SK-N-SH (cell line): ENCODE results near the gene OR5K1. TPM values are rescaled to one million over a fixed set of nuclear protein-coding genes. Genes with fewer than 3 reads are reported as not detected.

Experiments used
- CTCF ChIA-PET: fragments of 300-600, 350-600 bp; formaldehyde crosslinking; extraction: SDS; loops from one replicate; lab custom pipeline; 2021; lab: Yijun Ruan, JAX
- POLR2A ChIA-PET: fragments of 350-600 bp; sonication (Branson Sonifier 250); formaldehyde crosslinking; extraction: SDS; loops from one replicate; lab custom pipeline; 2020; ENCODE audit warnings: antibody characterized with exemption, inconsistent platforms; lab: Yijun Ruan, JAX
- DNase-seq: peaks from one replicate; pipeline ENCODE4 v3.0.0; 2012
- H2AFZ ChIP-seq: fragments of 200-600 bp; sonication (generic); 2 replicates; pipeline ENCODE4 v1.8.1; 2016; ENCODE audit warnings: antibody characterized with exemption, mild to moderate bottlenecking, low read depth
- H3F3A ChIP-seq: fragments of 200-600 bp; sonication (generic); replicated peaks from 2 replicates; pipeline ENCODE3; 2016; ENCODE audit warnings: antibody characterized with exemption, mild to moderate bottlenecking; ENCODE audit not compliant: insufficient read depth
- H3K27ac ChIP-seq, 2 experiments: fragments of 200-500 bp in 1 of 2; fragments of 200-600 bp in 1 of 2; sonication (Bioruptor generic) in 1 of 2; sonication (generic), shearing (Covaris generic) in 1 of 2; 2 replicates each; pipeline versions ENCODE4 v1.5.1 to v1.6.1; 2014 to 2016; ENCODE audit warnings: low read depth in 2 of 2, inconsistent platforms in 1 of 2, low read length in 1 of 2, mild to moderate bottlenecking in 1 of 2, mixed read lengths in 1 of 2
- H3K27me3 ChIP-seq: fragments of 200-600 bp; sonication (generic), shearing (Covaris generic); 2 replicates; pipeline ENCODE4 v1.6.1; 2016; ENCODE audit warnings: mixed run types; ENCODE audit not compliant: insufficient read depth
- H3K36me3 ChIP-seq, 2 experiments: fragments of 200-500 bp in 1 of 2; fragments of 200-600 bp in 1 of 2; sonication (Bioruptor generic) in 1 of 2; sonication (generic) in 1 of 2; replicated peaks in 1 of 2; 2 replicates each; pipeline versions ENCODE3 to v1.5.1; 2014 to 2016; ENCODE audit warnings: low read length in 1 of 2, mild to moderate bottlenecking in 1 of 2; ENCODE audit not compliant: insufficient read depth in 2 of 2, control insufficient read depth in 1 of 2
- H3K4me1 ChIP-seq, 2 experiments: fragments of 200-500 bp in 1 of 2; fragments of 200-600 bp in 1 of 2; sonication (Bioruptor generic) in 1 of 2; sonication (generic), shearing (Covaris generic) in 1 of 2; 2 replicates each; pipeline versions ENCODE4 v1.5.1 to v1.6.1; 2014 to 2016; ENCODE audit warnings: low read depth in 1 of 2, low read length in 1 of 2, mixed run types in 1 of 2; ENCODE audit not compliant: insufficient read depth in 2 of 2, control insufficient read depth in 1 of 2
- H3K4me2 ChIP-seq: fragments of 200-600 bp; sonication (generic), shearing (Covaris generic); 2 replicates; pipeline ENCODE4 v1.6.1; 2017; ENCODE audit warnings: mixed run types
- H3K4me3 ChIP-seq, 2 experiments: fragments of 200-500 bp in 1 of 2; fragments of 200-600 bp in 1 of 2; sonication (Bioruptor generic) in 1 of 2; sonication (generic), shearing (Covaris generic) in 1 of 2; 2 replicates each; pipeline versions ENCODE4 v1.5.1 to v1.8.1; 2014 to 2016; ENCODE audit warnings: low read depth in 2 of 2, inconsistent platforms in 1 of 2, low read length in 1 of 2, mild to moderate bottlenecking in 1 of 2, mixed read lengths in 1 of 2, moderate library complexity in 1 of 2
- H3K79me2 ChIP-seq: fragments of 200-600 bp; sonication (generic); 2 replicates; pipeline ENCODE4 v1.8.1; 2017; ENCODE audit warnings: mild to moderate bottlenecking; ENCODE audit not compliant: insufficient read depth
- H3K9ac ChIP-seq: fragments of 200-600 bp; sonication (generic); 2 replicates; pipeline ENCODE4 v1.6.1; 2017; ENCODE audit warnings: mixed run types
- H3K9me2 ChIP-seq: fragments of 200-600 bp; sonication (generic); 2 replicates; pipeline ENCODE4 v1.6.1; 2017; ENCODE audit warnings: mixed run types
- H3K9me3 ChIP-seq: fragments of 200-600 bp; sonication (generic); 2 replicates; pipeline ENCODE4 v1.6.1; 2017; ENCODE audit warnings: mixed run types, mild to moderate bottlenecking, moderate library complexity
- H4K20me1 ChIP-seq: fragments of 200-600 bp; sonication (generic); 2 replicates; pipeline ENCODE4 v1.6.1; 2017; ENCODE audit warnings: mild to moderate bottlenecking, mixed run types; ENCODE audit not compliant: insufficient read depth
- CHD2 ChIP-seq: fragments of 150-350 bp; IDR thresholded peaks from 2 replicates; pipeline ENCODE4 v1.6.1; 2018; ENCODE audit warnings: low read length; ENCODE audit not compliant: partially characterized antibody
- CTCF ChIP-seq: fragments of 200-600 bp; sonication (generic); IDR thresholded peaks from 2 replicates; pipeline ENCODE4 v1.6.1; 2017; ENCODE audit warnings: antibody characterized with exemption, mild to moderate bottlenecking, moderate library complexity
- ELF1 ChIP-seq: IDR thresholded peaks from 2 replicates; pipeline ENCODE4 v1.4.0; 2012
- EP300 ChIP-seq, 2 experiments: IDR thresholded peaks; 2 replicates each; pipeline versions ENCODE4 v1.4.0 to v1.6.1; 2012; ENCODE audit warnings: borderline replicate concordance in 1 of 2, low read depth in 1 of 2, low read length in 1 of 2
- FOSL2 ChIP-seq: IDR thresholded peaks from 2 replicates; pipeline ENCODE4 v1.4.0; 2012; ENCODE audit warnings: low read depth, mild to moderate bottlenecking, moderate library complexity, borderline replicate concordance
- FOXJ3 ChIP-seq: sonication (generic); formaldehyde crosslinking; IDR thresholded peaks from 2 replicates; pipeline ENCODE4 v1.5.1; 2020; ENCODE audit warnings: mild to moderate bottlenecking, missing genetic modification reagents
- FOXM1 ChIP-seq: IDR thresholded peaks from 2 replicates; pipeline ENCODE4 v1.4.0; 2012; ENCODE audit warnings: low read depth, mild to moderate bottlenecking
- GABPA ChIP-seq: IDR thresholded peaks from 2 replicates; pipeline ENCODE4 v1.4.0; 2012; ENCODE audit warnings: low read depth, mild to moderate bottlenecking
- IRF3 ChIP-seq: fragments of 150-350 bp; IDR thresholded peaks from 2 replicates; pipeline ENCODE4 v1.6.1; 2016; ENCODE audit warnings: mild to moderate bottlenecking, low read depth, low read length
- JUND ChIP-seq: IDR thresholded peaks from 2 replicates; pipeline ENCODE4 v1.4.0; 2012
- MAX ChIP-seq: IDR thresholded peaks from 2 replicates; pipeline ENCODE4 v1.4.0; 2012; ENCODE audit warnings: low read depth
- MXI1 ChIP-seq: IDR thresholded peaks from 2 replicates; pipeline ENCODE4 v1.6.1; 2012; ENCODE audit warnings: mild to moderate bottlenecking, low read depth, low read length, improper control_type of control experiment
- NFIC ChIP-seq: IDR thresholded peaks from 2 replicates; pipeline ENCODE4 v1.4.0; 2012; ENCODE audit warnings: borderline replicate concordance
- PBX3 ChIP-seq: IDR thresholded peaks from 2 replicates; pipeline ENCODE4; 2012
- RAD21 ChIP-seq: IDR thresholded peaks from 2 replicates; pipeline ENCODE4 v1.6.1; 2012; ENCODE audit warnings: mild to moderate bottlenecking, low read length
- RCOR1 ChIP-seq: fragments of 150-350 bp; IDR thresholded peaks from 2 replicates; pipeline ENCODE4 v1.6.1; 2017; ENCODE audit warnings: antibody characterized with exemption, low read length
- RFX5 ChIP-seq: IDR thresholded peaks from 2 replicates; pipeline ENCODE4 v1.6.1; 2012; ENCODE audit warnings: mild to moderate bottlenecking, improper control_type of control experiment, low read length
- RXRA ChIP-seq: IDR thresholded peaks from 2 replicates; pipeline ENCODE4 v1.4.0; 2012; ENCODE audit warnings: low read depth, mild to moderate bottlenecking, borderline replicate concordance
- SIN3A ChIP-seq: IDR thresholded peaks from 2 replicates; pipeline ENCODE4 v1.6.1; 2012; ENCODE audit warnings: low read depth, mild to moderate bottlenecking, low read length, moderate library complexity, borderline replicate concordance
- SMC3 ChIP-seq: IDR thresholded peaks from 2 replicates; pipeline ENCODE4 v1.6.1; 2012; ENCODE audit warnings: low read depth, low read length, improper control_type of control experiment
- TAF1 ChIP-seq: IDR thresholded peaks from 2 replicates; pipeline ENCODE4 v1.6.1; 2012; ENCODE audit warnings: low read depth, mild to moderate bottlenecking, low read length, moderate library complexity, borderline replicate concordance
- TEAD4 ChIP-seq: IDR thresholded peaks from 2 replicates; pipeline ENCODE4 v1.4.0; 2012; ENCODE audit warnings: mild to moderate bottlenecking, borderline replicate concordance; ENCODE audit not compliant: insufficient read depth
- USF2 ChIP-seq: fragments of 150-350 bp; IDR thresholded peaks from 2 replicates; pipeline ENCODE4 v1.6.1; 2017; ENCODE audit warnings: antibody characterized with exemption, low read length, low read depth, borderline replicate concordance
- YY1 ChIP-seq: IDR thresholded peaks from 2 replicates; pipeline ENCODE4 v1.4.0; 2012; ENCODE audit warnings: low read depth, mild to moderate bottlenecking
- ZBTB33 ChIP-seq: IDR thresholded peaks from 2 replicates; pipeline ENCODE4 v1.4.0; 2012; ENCODE audit warnings: low read depth, borderline replicate concordance
- WGBS: methylation state at CpG from one replicate; pipeline ENCODE4 v1.1.6; 2017; ENCODE audit warnings: low lambda C conversion rate; 5-methylcytosine and 5-hydroxymethylcytosine counted together
- polyA plus RNA-seq, 3 experiments: library from polyadenylated mRNA; depleted of rRNA; stranded (reverse); fragments of >200 nt; gene quantifications; 2 replicates each; pipeline ENCODE4 v1.2.3, GENCODE V29; 2012

OR5K1 gene
- polyA plus RNA-seq, 1 of the 3 experiments (the other 2 are of a cell fraction) = not detected

- TF ChIP-seq MAX (no peak), RAD21 (no peak), ELF1 (no peak), EP300 (IDR thresholded peaks at IDR 0.05; ENCODE audit: borderline replicate concordance in 1 of 2, low read depth in 1 of 2, low read length in 1 of 2) (no peak), PBX3 (no peak), JUND (no peak), RXRA (no peak), FOXM1 (no peak), TAF1 (no peak), RCOR1 (no peak)
Observed at GRCh38 chr3:98513091-98513511, 50.1 kb downstream of the OR5K1 start (continued).

GRCh38 chr3:98513736-98514135 lies 50.7 kb downstream of the OR5K1 start:
- no peaks in the 10 kb centered on the region for H3K9me3 ChIP-seq
- H4K20me1 ChIP-seq = no peaks in the 10 kb centered on the region
- no peak for DNase-seq
- H2AFZ ChIP-seq = no peak overlapping the region
- peaks cover 40 to 43% of the 10 kb centered on the region in 2 experiments for H3K36me3 ChIP-seq
- TF ChIP-seq USF2 (no peak), FOSL2 (no peak), TEAD4 (no peak), PBX3 (no peak), SIN3A (no peak), GABPA (no peak), FOXJ3 (CRISPR knock-in tag) (no peak), NFIC (no peak), RXRA (no peak), MXI1 (no peak), IRF3 (no peak), CTCF (no peak), YY1 (no peak), RFX5 (no peak), CHD2 (no peak), ZBTB33 (no peak), ELF1 (no peak), SMC3 (no peak)
- no peak overlapping the region for H3K4me3 ChIP-seq
- H3F3A ChIP-seq = peaks cover 6% of the 10 kb centered on the region
- no peaks in the 10 kb centered on the region for H3K9me2 ChIP-seq
- no peak overlapping the region for H3K9ac ChIP-seq
- no peaks in the 10 kb centered on the region for H3K4me1 ChIP-seq
- no peak overlapping the region for H3K27ac ChIP-seq
- ChIA-PET CTCF (no interaction called here), POLR2A (no interaction called here)
- H3K27me3 ChIP-seq = no peaks in the 10 kb centered on the region
- no peak overlapping the region for H3K4me2 ChIP-seq
- 97% methylated on average over 3 of the region's 3 CpGs for WGBS
- H3K79me2 ChIP-seq = peaks cover 4% of the 10 kb centered on the region; the same call in 1 of the 2 replicates
